T-helper 1 cell treated with Interleukin-12 subunit alpha and Interleukin-12 subunit beta and Interleukin-4 antibody, amounts not matched to agents 30 ng/mL and 1 ng/mL, for 36 hours (primary cell): Measurements from ENCODE around the gene COX5A. TPM values are rescaled to one million over a fixed set of nuclear protein-coding genes. Genes with fewer than 3 reads are reported as not detected.

Source experiments
- intact Hi-C: fragments of 100-400 bp; cut with micrococcal nuclease; formaldehyde crosslinking; loops from one replicate; pipeline ENCODE4 v1.15.1; 2024
- total RNA-seq: library from RNA; stranded (reverse); gene quantifications from 2 replicates; pipeline ENCODE4 v1.2.3, GENCODE V29; 2022

Gene COX5A
- 205 and 208 TPM in 2 replicates for total RNA-seq

DNA sequence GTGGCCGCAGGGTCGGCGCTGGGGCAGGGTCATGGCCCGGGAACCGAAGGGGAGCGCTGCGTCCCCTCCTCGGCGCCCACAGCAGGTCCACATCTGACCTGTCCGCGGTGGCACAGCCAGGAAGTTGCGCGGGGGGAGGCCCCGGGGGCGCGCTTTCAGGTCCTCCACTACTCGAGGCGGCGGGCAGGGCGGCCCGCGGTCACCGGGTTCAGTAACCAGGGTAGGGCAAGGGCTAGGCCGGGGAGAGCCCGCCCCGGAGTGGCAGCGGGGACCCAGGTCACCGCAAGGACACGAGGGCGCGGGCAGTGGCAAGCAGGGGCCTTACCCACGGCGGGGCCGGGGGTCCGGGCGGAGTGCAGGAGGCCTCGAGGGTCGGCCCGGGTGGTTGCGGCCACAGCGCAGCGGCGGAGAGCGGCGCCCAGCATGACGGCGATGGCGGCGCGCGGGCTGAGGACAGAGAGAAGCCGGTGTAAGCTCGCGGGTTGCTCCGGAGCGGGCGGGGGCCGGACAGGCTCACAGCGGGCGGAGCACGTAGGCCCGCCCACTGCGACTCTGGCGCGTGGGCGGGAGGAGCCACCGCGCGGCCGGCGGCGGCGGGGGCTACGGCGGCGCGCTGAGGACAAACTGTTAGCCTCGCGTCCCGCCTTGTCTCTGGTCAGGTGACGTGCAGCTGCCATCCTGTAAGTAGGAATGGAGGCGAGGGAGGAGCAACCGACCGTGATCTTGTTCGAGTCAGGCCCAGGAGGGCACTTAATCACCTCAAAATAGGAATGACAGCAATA lies at the start of gene COX5A:
COX5A (minus strand) TSS at position 484 of the 782 bp plus-strand sequence; CDS start at position 425, 59 bp downstream.
- intact Hi-C loops: loop anchor here (1.0 to 2.0 kb wide), 12 partner anchors 13 to 513 kb away; partner anchors contain the start of genes FAM219B, PPCDC, RPP25 and SCAMP2

GRCh38 chr15:74983725-74984231 lies 45.9 kb upstream of the COX5A start:
- intact Hi-C loops: no loop called here

DNA sequence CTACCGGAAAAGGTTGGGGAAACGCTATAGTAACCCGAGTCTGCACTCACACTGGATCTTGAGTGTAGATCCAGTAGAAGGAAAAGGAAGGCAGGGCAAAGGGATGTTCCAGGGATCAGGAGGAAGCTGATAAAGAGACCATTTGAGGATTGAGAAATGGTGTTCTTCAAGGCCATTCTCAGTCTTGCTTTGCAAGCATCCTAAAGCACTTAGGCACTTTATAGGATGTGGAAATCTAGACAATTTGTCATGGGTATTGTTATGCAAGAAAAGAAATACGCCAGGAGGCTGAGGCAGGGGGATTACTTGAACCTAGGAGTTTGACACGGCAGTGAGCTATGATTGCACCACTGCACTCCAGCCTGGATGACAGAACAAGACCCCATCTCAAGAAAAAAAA lies 44.3 kb upstream of the COX5A start:
- intact Hi-C loops: no loop called here

- intact Hi-C loops: no loop called here
These were observed 40.6 kb upstream of the COX5A start for GRCh38 chr15:74978503-74978902.

GRCh38 chr15:74978077-74978476 lies 40.2 kb upstream of the COX5A start:
- intact Hi-C loops: no loop called here

DNA sequence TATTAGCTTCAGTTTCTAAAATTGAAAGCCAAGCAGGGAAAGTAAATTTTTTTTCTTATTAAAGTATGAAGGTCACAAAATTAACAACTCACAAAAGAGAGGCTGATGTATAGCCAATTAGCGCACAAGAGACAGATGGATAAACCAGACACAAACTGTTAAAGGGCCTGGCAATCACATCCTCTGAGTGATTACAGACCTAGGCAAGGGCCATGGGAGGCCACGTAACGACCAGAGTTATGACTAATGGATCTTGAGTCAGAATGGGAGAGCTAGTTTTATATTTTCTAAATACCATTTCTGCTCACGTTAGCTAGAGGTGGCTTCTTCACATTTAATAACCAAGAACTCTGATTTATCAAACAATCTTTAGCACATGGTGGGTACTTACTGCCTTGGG lies 39.7 kb upstream of the COX5A start:
- intact Hi-C loops: no loop called here

DNA sequence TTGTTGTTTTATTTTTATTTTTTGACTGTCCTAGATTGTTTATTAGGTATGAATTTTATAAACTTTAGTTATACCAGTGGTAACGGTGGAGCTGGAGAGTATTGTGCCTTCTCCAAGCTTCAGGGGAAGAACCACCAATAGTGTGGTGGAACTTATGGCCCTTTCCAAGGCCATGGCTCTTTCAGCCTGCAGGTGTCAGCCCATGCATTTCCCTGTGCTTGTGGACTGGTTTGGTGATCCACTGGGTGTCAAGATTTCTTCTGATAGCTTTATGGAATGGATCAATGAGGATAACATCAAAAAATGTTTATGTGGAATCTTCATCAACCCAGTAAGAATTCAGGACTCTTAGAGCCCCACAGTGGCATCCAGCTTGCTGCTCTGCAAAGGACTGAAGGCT lies 38.3 kb upstream of the COX5A start:
- intact Hi-C loops: no loop called here

- intact Hi-C loops: no loop called here
These were observed 29.8 kb upstream of the COX5A start for GRCh38 chr15:74967670-74968069.

DNA sequence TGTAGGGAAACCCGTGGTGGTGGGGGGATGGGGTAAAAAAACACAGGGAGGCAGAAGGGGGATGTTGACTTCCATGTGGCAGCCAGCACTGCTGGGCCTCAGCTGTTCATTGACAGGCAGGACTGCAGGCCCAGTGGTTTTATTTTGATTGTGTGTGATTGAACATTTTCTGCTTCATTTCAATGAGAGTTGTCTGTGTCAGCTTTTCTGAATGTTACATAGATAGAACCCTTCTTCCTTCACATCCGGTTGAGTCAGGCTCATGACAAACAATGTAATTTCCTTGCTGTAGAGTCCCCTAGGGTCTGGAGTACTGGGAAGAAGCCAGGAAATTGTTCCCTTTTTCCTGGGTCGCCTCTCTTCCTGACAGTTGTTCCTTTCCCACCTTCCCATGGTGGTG lies 26.9 kb upstream of the COX5A start:
- intact Hi-C loops: no loop called here

DNA sequence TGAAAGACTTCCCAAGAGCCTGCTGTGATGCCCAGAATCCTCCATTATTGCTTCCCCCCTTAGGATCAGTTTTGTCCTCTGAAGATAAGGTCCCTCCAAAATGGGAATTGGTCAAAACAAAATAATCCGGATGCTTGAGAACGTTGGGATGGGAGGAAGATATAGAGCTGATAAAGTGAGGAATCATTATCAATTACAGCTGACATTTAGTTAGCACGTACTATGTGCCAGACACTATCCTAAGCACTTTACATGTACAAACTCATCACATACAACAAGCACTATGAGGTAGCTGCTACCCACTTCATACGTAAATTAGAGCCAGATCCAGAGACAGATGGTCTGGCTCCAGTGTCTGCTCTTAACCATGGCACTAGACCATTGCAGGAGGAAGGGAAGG lies 25.3 kb upstream of the COX5A start:
- intact Hi-C loops: no loop called here

- intact Hi-C loops: no loop called here
These were observed 24.8 kb upstream of the COX5A start for GRCh38 chr15:74962671-74963070.

DNA sequence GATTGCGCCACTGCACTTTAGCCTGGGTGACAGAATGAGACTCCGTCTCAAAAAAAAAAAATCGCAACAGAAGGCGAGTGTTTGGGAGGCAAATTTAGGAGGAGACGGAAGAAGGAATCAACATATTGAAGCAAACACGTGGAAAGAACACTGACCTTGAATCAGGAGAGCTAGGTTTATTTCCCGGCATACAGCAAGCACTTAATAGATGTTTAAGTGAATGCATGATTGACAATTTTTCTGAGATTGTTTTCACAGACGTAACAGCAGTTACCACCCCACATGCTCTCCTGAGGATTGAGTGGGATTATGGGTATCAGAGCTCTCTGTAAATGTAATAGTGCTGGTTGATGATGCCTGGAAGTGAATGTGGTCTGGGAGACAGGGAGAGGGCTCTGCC lies 24.3 kb upstream of the COX5A start:
- intact Hi-C loops: no loop called here

- intact Hi-C loops: no loop called here
These were observed 23.7 kb upstream of the COX5A start for GRCh38 chr15:74961616-74962015.

DNA sequence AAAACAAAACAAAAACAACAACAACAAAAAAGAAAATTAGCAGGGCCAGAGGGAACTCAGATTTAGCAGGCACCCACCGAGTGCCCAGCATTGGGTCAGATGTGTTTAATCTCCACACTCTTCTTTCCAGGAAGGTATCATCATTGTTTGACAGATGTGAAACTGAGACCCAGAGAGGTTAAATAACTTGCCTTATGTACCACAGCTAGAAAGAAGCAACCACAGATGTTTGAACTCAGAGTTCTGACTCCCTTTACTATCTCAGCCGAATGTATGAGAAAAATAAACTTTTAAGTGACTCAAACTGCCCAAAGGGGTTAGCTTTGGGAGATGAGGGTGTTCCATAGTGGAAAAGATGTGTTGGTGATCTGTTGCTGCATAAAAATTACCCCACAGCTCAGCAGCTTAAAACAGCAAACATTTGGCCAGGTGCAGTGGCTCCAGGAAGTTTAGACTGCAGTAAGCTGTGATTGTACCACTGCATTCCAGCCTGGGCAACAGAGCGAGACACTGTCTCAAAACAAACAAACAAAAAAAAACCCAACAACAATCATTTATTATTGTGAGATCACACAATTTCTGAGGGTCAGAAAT lies 23.2 kb upstream of the COX5A start:
- intact Hi-C loops: no loop called here

GRCh38 chr15:74960286-74960685 lies 22.4 kb upstream of the COX5A start:
- intact Hi-C loops: no loop called here

DNA sequence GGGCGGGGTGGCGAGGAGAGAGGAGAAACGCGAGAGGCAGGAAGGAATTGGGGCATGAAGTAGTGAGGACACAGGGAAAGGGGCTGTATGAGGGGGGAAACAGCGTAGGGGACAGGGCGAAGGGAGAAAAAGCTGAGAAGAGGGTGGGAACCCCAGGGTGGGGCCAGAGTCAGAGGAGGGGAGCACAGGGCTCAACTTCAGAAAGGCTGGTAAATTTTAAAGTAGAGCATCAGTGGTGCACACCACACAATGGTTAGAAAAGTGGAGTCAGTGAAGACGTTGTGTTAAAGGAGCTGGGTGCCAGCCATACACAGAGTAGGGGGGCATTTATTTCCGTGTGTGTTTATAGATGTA lies 21.7 kb upstream of the COX5A start:
- intact Hi-C loops: loop anchor here (5.0 to 10.0 kb wide), 3 partner anchors 417 to 685 kb away; partner anchors contain the start of genes ARID3B, IMP3, SIN3A and SNX33

DNA sequence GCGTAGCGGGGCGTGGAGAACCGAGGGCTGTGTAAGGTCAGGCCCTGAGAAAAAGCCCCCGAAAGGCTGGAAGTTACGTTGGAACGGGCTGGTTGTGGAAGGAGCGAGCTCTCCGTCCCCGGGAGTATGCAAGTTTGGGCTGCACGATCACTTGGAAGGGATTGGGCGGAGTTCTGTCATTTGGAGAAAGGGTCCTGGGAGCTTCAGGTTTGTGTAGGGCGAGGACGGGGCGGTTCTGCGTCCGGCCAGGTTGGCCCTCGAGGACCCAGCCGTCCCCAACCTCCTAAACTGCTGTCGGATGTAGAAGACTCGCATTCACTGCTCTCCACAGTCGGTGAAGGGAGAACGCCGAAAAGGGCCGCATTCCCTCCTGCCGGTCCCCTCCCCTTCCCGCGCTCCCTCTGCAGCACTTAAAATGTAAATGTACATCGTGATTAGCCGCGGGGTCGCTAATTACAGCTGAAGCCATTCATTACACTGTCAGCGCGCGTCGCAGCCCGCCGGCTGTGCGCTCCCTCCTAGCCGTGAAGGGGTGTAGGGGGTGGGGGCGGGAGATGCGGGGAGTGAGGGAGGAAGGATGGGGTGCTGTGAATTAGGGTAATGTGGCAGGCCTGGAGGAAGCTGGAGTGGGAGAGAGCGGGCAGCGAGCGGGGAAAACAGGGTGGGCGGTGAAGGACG lies 21.2 kb upstream of the COX5A start:
- intact Hi-C loops: loop anchor here (5.0 to 10.0 kb wide), 3 partner anchors 417 to 686 kb away; partner anchors contain the start of genes ARID3B, IMP3, SIN3A and SNX33

- intact Hi-C loops: loop anchor here (5.0 to 10.0 kb wide), 3 partner anchors 416 to 686 kb away; partner anchors contain the start of genes ARID3B, IMP3, SIN3A and SNX33
These were observed 20.5 kb upstream of the COX5A start for GRCh38 chr15:74958320-74958907.

DNA sequence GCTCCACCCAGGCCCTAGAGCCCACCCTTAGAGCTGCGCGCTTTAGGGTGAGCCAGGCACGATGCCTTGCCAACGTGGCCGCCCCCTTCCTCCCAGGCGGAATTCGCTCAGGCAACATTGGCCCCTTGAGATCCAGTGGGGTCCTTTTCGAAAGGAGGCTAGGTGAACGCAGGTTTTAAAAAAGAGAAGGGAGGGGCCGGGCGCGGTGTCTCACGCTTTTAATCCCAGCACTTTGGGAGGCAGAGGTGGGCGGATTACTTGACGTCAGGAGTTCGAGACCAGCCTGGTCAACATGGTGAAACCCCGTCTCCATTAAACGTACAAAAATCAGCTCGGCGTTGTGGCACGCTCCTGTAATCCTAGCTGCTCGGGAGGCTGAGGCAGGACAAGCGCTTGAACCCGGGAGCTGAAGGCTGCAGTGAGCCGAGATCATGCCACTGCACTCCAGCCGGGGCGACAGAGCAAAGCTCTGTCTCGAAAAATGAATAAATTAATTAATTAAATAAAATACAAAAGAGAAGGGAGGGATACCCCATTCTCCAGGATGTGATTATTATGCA lies 19.7 kb upstream of the COX5A start:
- intact Hi-C loops: loop anchor here (5.0 to 10.0 kb wide), 3 partner anchors 415 to 687 kb away; partner anchors contain the start of genes ARID3B, IMP3, SIN3A and SNX33

DNA sequence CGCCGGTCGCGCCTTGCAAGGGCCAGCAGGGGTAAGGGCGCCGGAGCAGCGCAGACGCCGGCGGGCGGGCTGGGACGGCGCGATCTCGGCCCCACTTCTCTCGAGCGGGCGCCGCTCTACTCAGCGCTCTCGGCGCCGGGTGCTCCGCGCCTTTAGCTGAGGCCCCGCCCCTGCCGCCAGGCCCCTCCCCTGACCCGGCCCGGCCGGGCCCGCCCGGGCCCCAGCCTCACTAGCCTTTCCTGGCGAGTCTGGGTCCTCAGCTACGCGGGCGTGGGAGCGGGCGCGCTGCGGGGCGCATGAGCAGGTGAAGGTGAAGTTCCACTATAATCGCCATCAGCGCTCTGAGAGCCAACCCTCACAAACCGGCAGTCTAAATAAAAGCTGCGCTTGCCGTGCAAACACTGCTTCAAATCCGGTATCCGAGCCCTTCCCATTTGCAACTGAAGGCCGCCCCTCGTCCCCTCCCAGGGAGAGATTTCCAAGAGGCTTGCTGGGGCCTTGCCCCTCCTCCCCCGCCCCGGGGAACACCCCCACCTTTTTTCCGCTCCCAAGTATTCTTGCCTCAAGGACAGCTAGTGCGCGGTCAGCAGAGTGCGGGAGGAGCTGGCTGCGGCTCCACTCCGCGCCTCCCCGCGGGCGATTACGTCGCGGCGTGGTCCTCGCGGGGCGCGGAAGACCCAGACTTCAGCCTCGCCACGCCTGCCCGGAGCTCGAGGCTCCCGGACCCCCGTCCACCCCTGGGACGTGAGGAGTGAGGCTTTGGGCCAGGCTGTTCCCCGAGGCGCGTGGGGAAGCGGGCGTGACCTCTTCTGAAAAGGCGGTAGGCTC lies 19.0 kb upstream of the COX5A start, which contains the start of gene RPP25:
RPP25 (minus strand) TSS at position 125 of the 828 bp plus-strand sequence. CDS start 189 bp downstream, outside the sequence.
- intact Hi-C loops: loop anchor here (1.0 to 10.0 kb wide), 7 partner anchors 19 to 688 kb away; partner anchors contain the start of genes ARID3B, COX5A, IMP3 and PPCDC
